Activated CD4-positive, CD25-positive, alpha-beta regulatory T cell treated with anti-CD3 and anti-CD28 coated beads, Interleukin-2, amount 50 U/mL, for 16 hours (primary cell): ENCODE measurements around the gene PLD2.
A peak's percentile ranks its signal among the peaks of the same experiment; 100 is the strongest.

Source experiments
- DNase-seq: peaks from one replicate; pipeline ENCODE4 v3.0.0-alpha.2; 2020; ENCODE audit warnings: low read depth, low spot score

Gene PLD2

GRCh38 chr17:4806777-4807604, at the start of gene PLD2:
Gene PLD2, plus strand, starts transcription at chr17:4807152. Its CDS starts 621 bp downstream, at chr17:4807773.
- DNase-seq = peak; percentile 69

- no peak for DNase-seq
Measured at GRCh38 chr17:4759776-4760236, 47.1 kb upstream of the PLD2 start.

- no peak for DNase-seq
Measured at GRCh38 chr17:4764595-4764994, 42.4 kb upstream of the PLD2 start.

GRCh38 chr17:4766201-4766600, 40.8 kb upstream of the PLD2 start:
- no peak for DNase-seq

- no peak for DNase-seq
Measured at GRCh38 chr17:4766723-4767122, 40.2 kb upstream of the PLD2 start.

- no peak for DNase-seq
Measured at GRCh38 chr17:4768298-4768697, 38.7 kb upstream of the PLD2 start.

GRCh38 chr17:4769628-4770027, 37.3 kb upstream of the PLD2 start:
- no peak for DNase-seq

GRCh38 chr17:4771519-4772234, 35.3 kb upstream of the PLD2 start, which contains the start of gene TM4SF5:
Gene TM4SF5, plus strand, starts transcription at chr17:4771886. Its CDS starts 37 bp downstream, at chr17:4771923.
- no peak for DNase-seq

GRCh38 chr17:4772235-4772613, 34.7 kb upstream of the PLD2 start:
- DNase-seq = no peak

- DNase-seq = no peak
Measured at GRCh38 chr17:4777969-4778760, 28.8 kb upstream of the PLD2 start.

- DNase-seq = no peak
Measured at GRCh38 chr17:4780325-4780955, 26.5 kb upstream of the PLD2 start.

- DNase-seq = no peak
Measured at GRCh38 chr17:4782652-4783051, 24.3 kb upstream of the PLD2 start.

GRCh38 chr17:4785311-4786105, 21.4 kb upstream of the PLD2 start:
- no peak for DNase-seq

GRCh38 chr17:4786106-4786511, 20.8 kb upstream of the PLD2 start, which contains the start of gene VMO1:
Gene VMO1, minus strand, starts transcription at chr17:4786364. Its CDS starts 12 bp downstream, at chr17:4786352.
- no peak for DNase-seq

GRCh38 chr17:4786516-4786915, 20.4 kb upstream of the PLD2 start:
- DNase-seq = no peak

- DNase-seq = no peak
Measured at GRCh38 chr17:4788159-4788806, 18.7 kb upstream of the PLD2 start.

- DNase-seq = no peak
Measured at GRCh38 chr17:4788807-4789700, 17.9 kb upstream of the PLD2 start, which contains the start of gene GLTPD2. Gene GLTPD2, plus strand, starts transcription at chr17:4788964. Its CDS starts 48 bp downstream, at chr17:4789012.

GRCh38 chr17:4789701-4789950, 17.3 kb upstream of the PLD2 start:
- DNase-seq = peak; percentile 11
